Left ventricle myocardium inferior (tissue), 1 donor: ENCODE measurements around the gene JARID2. TPM values are rescaled to one million over a fixed set of nuclear protein-coding genes. Genes with fewer than 3 reads are reported as not detected.
"Not testable (repeated sequence)": the region's sequence is repeated elsewhere in the genome, so short reads cannot be mapped to it uniquely, and the experiment has no call there.

Source experiments
- DNase-seq: peaks from one replicate; pipeline ENCODE4 v3.0.0-alpha.2; 2020
- H3K27ac ChIP-seq: fragments of 200-600 bp; replicated peaks from 2 replicates; pipeline ENCODE4 v1.8.0; 2021
- H3K27me3 ChIP-seq: fragments of 200-600 bp; 2 replicates; pipeline ENCODE4 v1.8.0; 2021; ENCODE audit warnings: low read depth
- H3K36me3 ChIP-seq: fragments of 200-600 bp; 2 replicates; pipeline ENCODE4 v1.8.0; 2021
- H3K4me1 ChIP-seq: fragments of 200-600 bp; 2 replicates; pipeline ENCODE4 v1.8.0; 2021
- H3K4me3 ChIP-seq: fragments of 200-600 bp; 2 replicates; pipeline ENCODE4 v1.8.0; 2021; ENCODE audit warnings: mild to moderate bottlenecking, moderate library complexity
- H3K9me3 ChIP-seq: fragments of 200-600 bp; replicated peaks from 2 replicates; pipeline ENCODE4 v1.8.0; 2021
- CTCF ChIP-seq: fragments of 200-600 bp; IDR thresholded peaks from 2 replicates; pipeline ENCODE4 v1.8.0; 2021; ENCODE audit warnings: antibody characterized with exemption, mild to moderate bottlenecking, borderline replicate concordance
- intact Hi-C: fragments of 100-400 bp; cut with micrococcal nuclease; formaldehyde crosslinking; loops from one replicate; pipeline ENCODE4 v1.11.0; 2022
- total RNA-seq: library from RNA; stranded (reverse); fragmentation: NEBNext Ultra II Directional; extraction: Animal tissue kit (Norgen Biotek cat#: 25700); gene quantifications from one replicate; pipeline ENCODE4 v1.2.1, GENCODE V29; 2021
- donor health status: DM: no; HTN: yes; CAD: no; lungs with severe emphysema.

JARID2 gene
- total RNA-seq, 1 donor from 2014 or later, result 6.5 TPM

- H3K27ac ChIP-seq, result peak overlapping the region; percentile 73
- no peaks in the 10 kb centered on the region for H3K36me3 ChIP-seq
- no peak for TF ChIP-seq CTCF
- intact Hi-C loops, result no loop called here
- no peak for DNase-seq
- H3K4me1 ChIP-seq, result peaks cover 71% of the 10 kb centered on the region
- H3K4me3 ChIP-seq, result no peak overlapping the region
- no peaks in the 10 kb centered on the region for H3K9me3 ChIP-seq
- no peaks in the 10 kb centered on the region for H3K27me3 ChIP-seq
Observed at GRCh38 chr6:15294504-15294903, 48.6 kb downstream of the JARID2 start.

GRCh38 chr6:15296249-15296648, 50.4 kb downstream of the JARID2 start:
- Histone ChIP-seq H3K4me3 (no peak overlapping the region), H3K4me1 (peaks cover 75% of the 10 kb centered on the region), H3K27me3 (no peaks in the 10 kb centered on the region), H3K9me3 (no peaks in the 10 kb centered on the region), H3K27ac (peak overlapping the region; percentile 16), H3K36me3 (no peaks in the 10 kb centered on the region)
- no peak for TF ChIP-seq CTCF
- DNase-seq, result no peak
- intact Hi-C loops, result no loop called here

- H3K36me3 ChIP-seq, result no peaks in the 10 kb centered on the region
- H3K4me3 ChIP-seq, result no peak overlapping the region
- no peaks in the 10 kb centered on the region for H3K27me3 ChIP-seq
- TF ChIP-seq CTCF, result no peak
- intact Hi-C loops, result no loop called here
- peak overlapping the region; percentile 16 for H3K27ac ChIP-seq
- no peaks in the 10 kb centered on the region for H3K9me3 ChIP-seq
- DNase-seq, result no peak
- peaks cover 80% of the 10 kb centered on the region for H3K4me1 ChIP-seq
Observed at GRCh38 chr6:15296735-15297134, 50.9 kb downstream of the JARID2 start.

GRCh38 chr6:15297167-15297566, 51.3 kb downstream of the JARID2 start:
- H3K9me3 ChIP-seq, H3K27me3 ChIP-seq, H3K36me3 ChIP-seq, intact Hi-C loops, H3K4me3 ChIP-seq, DNase-seq, H3K27ac ChIP-seq: not testable (repeated sequence)
- H3K4me1 ChIP-seq, result peaks cover 84% of the 10 kb centered on the region

GRCh38 chr6:15297895-15298590, 52.2 kb downstream of the JARID2 start:
- intact Hi-C loops, result no loop called here
- Histone ChIP-seq H3K4me1 (peaks cover 79% of the 10 kb centered on the region), H3K9me3 (no peaks in the 10 kb centered on the region)

More at GRCh38 chr6:15297895-15298590, 52.2 kb downstream of the JARID2 start:
- no peak for DNase-seq
- no peaks in the 10 kb centered on the region for H3K36me3 ChIP-seq
- H3K27ac ChIP-seq, result peak overlapping the region; percentile 9
- TF ChIP-seq CTCF, result no peak
- no peak overlapping the region for H3K4me3 ChIP-seq
- H3K27me3 ChIP-seq, result no peaks in the 10 kb centered on the region
